Renal cortical epithelial cell (primary cell): ENCODE results near the gene ATP6AP2. TPM values are rescaled to one million over a fixed set of nuclear protein-coding genes. Genes with fewer than 3 reads are reported as not detected.
"Not testable (repeated sequence)": the region's sequence is repeated elsewhere in the genome, so short reads cannot be mapped to it uniquely, and the experiment has no call there.

ENCODE experiments used
- DNase-seq: peaks from one replicate; pipeline ENCODE4 v3.0.0-alpha.2; 2011; ENCODE audit warnings: low read depth
- total RNA-seq: library from RNA; depleted of rRNA; stranded (reverse); fragments of >200 nt; gene quantifications from 2 replicates; pipeline ENCODE4 v1.2.3, GENCODE V29; 2014

ATP6AP2 gene
- 115 and 169 TPM in 2 replicates for total RNA-seq

DNA sequence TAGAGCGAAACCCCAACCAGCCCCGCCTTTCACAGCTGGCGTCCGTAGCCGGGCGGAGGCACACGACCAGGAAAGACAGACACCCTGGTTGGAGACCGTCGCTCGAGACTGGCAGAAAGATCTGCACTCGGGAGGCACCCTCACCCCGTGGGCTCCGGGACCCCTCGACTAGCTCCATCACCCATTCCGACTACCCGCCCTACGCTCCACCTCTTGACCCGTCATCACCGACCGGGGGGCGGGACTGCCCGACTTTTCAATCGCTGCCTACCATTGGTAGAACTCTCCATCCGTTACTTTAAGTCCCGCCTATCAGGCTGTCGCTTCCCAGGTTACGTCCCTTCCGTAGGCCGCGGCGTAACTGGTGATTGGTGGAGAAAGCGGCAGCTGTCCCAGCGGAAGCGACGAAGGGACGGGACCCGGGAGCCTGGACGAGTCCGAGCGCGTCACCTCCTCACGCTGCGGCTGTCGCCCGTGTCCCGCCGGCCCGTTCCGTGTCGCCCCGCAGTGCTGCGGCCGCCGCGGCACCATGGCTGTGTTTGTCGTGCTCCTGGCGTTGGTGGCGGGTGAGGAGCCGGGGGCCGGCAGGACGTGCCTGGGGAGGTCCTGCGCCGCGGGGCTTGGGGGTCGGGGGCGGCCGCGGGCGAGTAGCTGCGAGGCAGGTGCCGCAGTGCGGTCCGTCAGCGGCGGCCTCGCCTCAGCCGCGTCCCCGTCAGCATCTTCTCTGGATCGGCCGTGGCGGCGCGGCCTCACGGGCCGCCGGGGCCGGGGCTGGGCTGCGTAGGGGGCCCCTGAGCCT is at the start of gene ATP6AP2:
Gene ATP6AP2, plus strand, starts transcription at position 434 of the 799 bp plus-strand sequence. Its CDS starts 96 bp downstream, at position 530.
- DNase-seq, result peak; percentile 89

DNA sequence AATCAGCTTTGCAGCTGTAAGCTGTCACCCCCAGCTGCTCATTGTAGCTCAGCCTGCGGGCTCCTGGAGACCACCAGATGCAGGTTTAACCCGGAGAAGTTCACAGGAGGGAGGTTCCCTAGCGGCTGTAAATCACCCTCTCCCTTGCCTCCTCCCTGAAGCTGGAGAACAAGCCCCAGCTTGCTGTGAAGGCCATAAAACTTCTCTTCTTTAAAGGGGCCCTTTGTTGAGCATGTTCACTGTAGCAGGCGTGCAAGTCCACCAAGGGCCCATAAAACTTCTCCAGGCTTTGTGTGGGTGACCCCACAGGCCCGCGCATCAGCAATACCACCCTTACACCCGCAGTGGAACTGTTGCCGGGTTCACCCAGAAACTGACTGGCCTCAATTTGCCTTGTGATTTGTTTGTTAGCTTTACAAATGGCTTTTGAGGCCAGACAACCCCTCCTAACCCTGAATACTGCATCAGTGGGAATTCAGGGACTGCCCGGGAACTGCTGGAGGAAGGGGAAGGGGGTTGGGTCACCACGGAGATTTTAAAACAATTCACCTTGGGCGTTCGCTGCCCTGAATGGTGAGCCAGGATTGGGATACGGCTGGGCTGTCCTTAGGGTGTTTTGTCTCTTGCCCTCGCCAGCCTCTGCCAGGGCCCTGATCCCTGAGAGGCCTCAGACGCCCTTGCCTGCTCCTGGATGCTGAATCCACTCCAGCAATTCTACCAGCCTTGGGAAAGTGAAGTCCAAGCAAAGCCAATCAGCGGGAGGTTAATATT is 49.5 kb upstream of the ATP6AP2 start:
- peak; percentile 1 for DNase-seq

GRCh38 chrX:40537310-40537709 is 43.5 kb upstream of the ATP6AP2 start:
- no peak for DNase-seq

GRCh38 chrX:40538406-40538805 is 42.4 kb upstream of the ATP6AP2 start:
- DNase-seq, result no peak

DNA sequence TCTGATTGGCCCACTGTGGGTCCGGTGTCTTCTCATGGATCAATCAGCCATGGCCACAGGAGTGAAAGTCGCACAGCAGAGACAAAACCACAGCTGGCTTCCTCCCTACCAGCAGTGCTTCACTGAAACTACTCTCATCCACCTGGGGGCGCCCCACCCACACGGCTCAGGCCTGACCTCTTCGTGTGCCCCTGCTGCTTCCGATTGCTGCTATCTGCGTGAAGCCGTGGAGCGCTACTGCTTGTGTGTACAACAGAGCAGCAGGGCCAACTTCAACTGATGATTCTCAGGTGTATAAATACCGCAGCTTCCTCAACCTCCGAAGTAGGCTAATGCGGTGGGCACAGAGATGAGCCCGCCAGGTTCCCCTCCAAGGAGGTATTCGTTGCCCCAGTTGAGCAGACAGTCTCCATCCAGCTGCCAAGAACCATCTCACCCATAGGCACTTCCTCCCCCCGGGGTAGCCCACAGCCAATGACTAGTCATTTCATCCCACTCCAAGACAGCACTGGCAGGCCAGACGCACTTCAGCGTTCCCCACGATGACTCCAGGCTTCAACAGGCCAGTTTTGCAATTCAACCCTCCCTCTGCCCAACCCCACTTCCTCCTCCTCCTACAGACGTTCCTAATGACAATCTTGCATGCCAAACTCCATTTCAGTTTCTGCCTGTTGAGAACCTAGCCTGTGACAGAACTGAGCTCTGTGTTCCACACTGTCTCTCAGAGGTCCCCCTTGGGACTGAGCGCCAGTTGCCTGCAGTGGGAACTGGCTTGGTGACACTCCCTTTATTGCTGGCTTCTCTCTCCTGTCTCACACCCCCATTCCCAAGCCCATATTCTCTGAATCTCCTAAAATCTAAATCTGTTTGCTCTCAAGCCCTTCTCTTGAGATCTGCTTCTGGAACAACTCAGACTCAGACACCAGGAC is 41.3 kb upstream of the ATP6AP2 start:
- DNase-seq, result peak; percentile 46

GRCh38 chrX:40542208-40542607 is 38.6 kb upstream of the ATP6AP2 start:
- DNase-seq, result no peak

- no peak for DNase-seq
Observed at GRCh38 chrX:40542972-40543371, 37.8 kb upstream of the ATP6AP2 start.

DNA sequence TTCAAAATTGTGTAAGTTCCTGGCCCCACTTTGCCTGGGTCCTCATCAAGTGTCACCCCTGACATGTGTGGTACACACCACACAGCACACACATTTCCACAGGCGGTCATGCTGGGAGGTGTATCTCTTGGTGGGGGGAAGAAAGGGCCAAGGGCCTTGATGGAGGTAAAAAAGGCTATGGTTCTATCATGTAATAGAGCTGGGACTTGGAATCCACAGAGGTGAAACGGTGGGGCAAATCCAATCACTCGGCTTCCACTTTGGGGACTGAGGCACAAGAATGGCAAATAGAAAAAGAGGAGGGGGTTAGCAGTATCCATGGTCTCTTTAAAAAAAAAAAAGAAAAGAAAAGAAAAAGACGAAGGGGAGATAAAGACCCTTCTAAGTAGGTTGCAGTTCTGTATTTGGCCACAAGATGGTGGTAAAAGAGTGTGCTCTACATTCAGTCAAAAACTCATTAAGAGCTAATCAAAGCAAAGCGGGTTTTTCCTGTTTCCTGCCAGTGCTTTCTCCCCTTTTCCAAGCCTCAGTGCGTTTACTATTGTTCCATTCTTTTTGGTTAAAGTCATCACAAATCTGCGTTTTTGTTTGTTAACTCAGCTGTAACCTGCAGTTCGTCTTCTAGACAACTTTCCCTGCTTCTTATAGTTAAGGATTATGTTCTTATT is 37.0 kb upstream of the ATP6AP2 start:
- peak; percentile 85 for DNase-seq

DNA sequence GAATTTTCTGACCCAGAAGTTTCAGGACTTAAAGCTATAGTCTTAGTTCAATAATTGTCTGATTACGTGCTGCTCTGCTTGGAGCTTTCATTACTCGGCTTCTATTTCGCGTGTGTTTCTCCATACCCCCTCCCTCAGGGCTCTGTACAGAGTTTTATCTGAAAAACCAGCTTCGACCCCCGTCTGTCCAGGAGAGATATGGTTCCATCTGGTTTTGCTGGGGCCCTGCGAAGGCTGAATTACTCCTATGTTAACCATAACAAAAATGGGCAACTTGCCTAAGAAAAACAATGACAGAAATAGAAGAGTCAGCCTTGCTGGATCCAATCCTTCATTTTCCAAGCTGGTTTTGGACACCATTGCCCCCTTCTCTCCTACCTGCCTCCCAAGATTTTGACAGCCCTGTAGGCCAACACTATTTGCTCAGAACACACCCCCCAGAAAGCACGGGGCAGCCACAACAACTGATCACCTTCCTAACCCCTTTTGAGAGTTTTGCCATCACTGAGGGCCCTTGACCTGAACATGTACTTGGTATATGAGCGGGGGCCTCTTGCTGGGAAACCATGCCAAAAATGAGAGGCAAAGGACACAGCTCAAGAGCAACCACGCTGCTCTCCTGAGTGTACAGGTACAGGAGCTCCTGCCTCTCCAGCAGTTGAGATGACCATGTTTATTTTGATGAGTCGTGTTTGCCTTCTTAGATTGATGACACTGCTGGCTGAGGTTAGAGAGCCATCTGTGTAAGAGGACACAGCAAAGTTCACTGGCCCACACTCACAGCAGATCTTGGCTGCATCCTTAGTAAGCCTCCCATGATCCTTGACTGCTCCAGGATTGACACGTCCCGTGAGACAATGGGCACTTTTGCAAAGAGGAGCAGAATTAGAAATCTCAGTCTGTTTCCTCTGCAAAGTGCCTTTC is 36.2 kb upstream of the ATP6AP2 start:
- DNase-seq, result peak; percentile 30

- no peak for DNase-seq
Observed at GRCh38 chrX:40546870-40547269, 33.9 kb upstream of the ATP6AP2 start.

GRCh38 chrX:40550066-40550465 is 30.7 kb upstream of the ATP6AP2 start:
- no peak for DNase-seq

DNA sequence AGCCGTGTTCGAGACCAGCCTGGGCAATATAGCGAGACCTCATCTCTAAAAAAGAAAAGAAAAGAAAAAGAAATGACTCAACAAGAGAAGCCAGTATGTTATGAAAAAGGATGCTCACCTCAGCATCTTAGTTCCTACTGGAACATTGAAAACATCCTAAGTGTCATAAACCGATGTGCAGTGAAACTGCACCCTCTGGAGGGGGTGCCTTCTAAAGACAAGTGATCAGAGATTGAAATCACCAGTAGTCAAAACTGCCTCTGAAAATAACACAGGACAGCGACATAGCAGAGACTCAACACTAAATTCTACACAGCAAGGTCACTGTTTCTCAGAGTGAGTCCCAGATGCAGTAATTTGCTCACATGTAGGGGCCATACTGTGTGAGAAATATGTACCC is 28.0 kb upstream of the ATP6AP2 start:
- DNase-seq, result peak; percentile 5

- no peak for DNase-seq
Observed at GRCh38 chrX:40558590-40558989, 22.2 kb upstream of the ATP6AP2 start.

GRCh38 chrX:40563784-40564183 is 17.0 kb upstream of the ATP6AP2 start:
- DNase-seq, result no peak

GRCh38 chrX:40564447-40564846 is 16.3 kb upstream of the ATP6AP2 start:
- no peak for DNase-seq

- DNase-seq, result no peak
Observed at GRCh38 chrX:40570346-40571093, 10.2 kb upstream of the ATP6AP2 start.

DNA sequence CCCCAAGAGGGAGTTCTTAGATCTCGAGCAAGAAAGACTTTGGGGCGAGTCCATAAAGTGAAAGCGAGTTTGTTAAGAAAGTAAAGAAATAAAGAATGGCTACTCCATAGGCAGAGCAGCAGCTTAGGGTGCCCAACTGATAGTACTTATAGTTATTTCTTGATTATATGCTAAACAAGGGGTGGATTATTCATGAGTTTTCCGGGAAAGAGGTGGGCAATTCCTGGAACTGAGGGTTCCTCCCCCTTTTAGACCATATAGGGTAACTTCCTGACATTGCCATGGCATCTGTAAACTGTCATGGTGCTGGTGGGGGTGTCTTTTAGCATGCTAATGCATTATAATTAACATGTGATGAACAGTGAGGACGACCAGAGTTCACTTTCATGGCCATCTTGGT is 9.6 kb upstream of the ATP6AP2 start:
- DNase-seq, result not testable (repeated sequence)

GRCh38 chrX:40571600-40571999 is 9.2 kb upstream of the ATP6AP2 start:
- DNase-seq, result no peak

GRCh38 chrX:40573763-40574162 is 7.0 kb upstream of the ATP6AP2 start:
- peak; percentile 41 for DNase-seq

DNA sequence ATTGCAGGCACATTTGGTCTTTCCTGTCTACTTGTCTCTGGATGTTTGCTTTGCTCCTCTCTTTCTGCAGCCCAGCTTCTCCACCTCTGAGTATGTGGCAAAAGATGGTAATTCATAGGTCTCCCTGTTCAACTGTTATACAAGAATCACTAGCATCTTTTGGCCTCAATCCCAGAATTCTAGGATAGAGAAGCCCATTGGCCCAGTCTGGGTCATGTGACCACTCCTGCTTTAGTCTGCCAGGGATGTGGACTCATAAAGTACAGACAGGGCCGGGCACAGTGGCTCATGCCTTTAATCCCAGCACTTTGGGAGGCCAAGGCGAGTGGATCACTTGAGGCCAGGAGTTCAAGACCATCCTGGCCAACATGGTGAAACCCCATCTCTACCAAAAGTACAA is 5.4 kb upstream of the ATP6AP2 start:
- DNase-seq, result peak; percentile 13
